ENCODE measurements around the gene CELF1. TPM values are rescaled to one million over a fixed set of nuclear protein-coding genes. Genes with fewer than 3 reads are reported as not detected.

Gene CELF1
- total and polyA plus RNA-seq, 9 of the 15 experiments (the other 6 are each of a cell fraction or from before 2014, with no cell fraction given): 11.3 to 142 (median 77.4) TPM

- no peak for DNase-seq (ENCODE audit: extremely low read depth in 1 of 4, low spot score in 3 of 4)
- no peaks in the 10 kb centered on the region for H3K9me3 ChIP-seq (replicated peaks; ENCODE audit: control insufficient read depth, insufficient read depth, low read depth, low read length)
- no peak overlapping the region for H3K4me3 ChIP-seq
- TF ChIP-seq ZNF165 (CRISPR knock-in tag; IDR thresholded peaks at IDR 0.05; ENCODE audit: borderline replicate concordance): no peak
- no peak for TF ChIP-seq ZNF586 (CRISPR knock-in tag; conservative IDR thresholded peaks at IDR 0.05)
- TF ChIP-seq POLR3A (IDR thresholded peaks at IDR 0.05; ENCODE audit: borderline replicate concordance, extremely low read depth, insufficient read depth, insufficient read length): no peak
- no peak for TF ChIP-seq ZKSCAN1 (IDR thresholded peaks at IDR 0.05; ENCODE audit: low read depth, low read length)
- TF ChIP-seq RBM17 (IDR thresholded peaks at IDR 0.05; ENCODE audit: borderline replicate concordance, low read depth, low read length): no peak
- no peak for TF ChIP-seq UBTF (IDR thresholded peaks at IDR 0.05; ENCODE audit: borderline replicate concordance in 1 of 2, low read depth in 2 of 2, low read length in 2 of 2)
- no peak for FAIRE-seq
- BruUV-seq (replicated peaks): no TSS peak
- H3K4me2 ChIP-seq (ENCODE audit: insufficient read depth, low read length): no peak overlapping the region
- intact Hi-C loops (cut with micrococcal nuclease) (no loop called here), in situ Hi-C loops (cut with MboI) (no loop called here)
- H3K9me1 ChIP-seq (ENCODE audit: control insufficient read depth, insufficient read depth, low read length): no peaks in the 10 kb centered on the region
- peak overlapping the region in 1 of 2 experiments; percentile 37; a peak in 1 of 4 replicates for H3K9ac ChIP-seq (ENCODE audit: insufficient read depth in 1 of 2, low read depth in 2 of 2, low read length in 2 of 2)
- no peak overlapping the region for H3K27ac ChIP-seq (ENCODE audit: extremely low read depth, low read depth, low read length)
- peaks cover 0 to 9% of the 10 kb centered on the region in 2 experiments; a peak in 2 of 5 replicates for H3K4me1 ChIP-seq (replicated peaks in 1 of 2; ENCODE audit: control insufficient read depth in 2 of 2, insufficient read depth in 2 of 2, low read length in 2 of 2)
- POLR2A ChIA-PET: interaction anchor here (1.1 kb wide), 1 partner anchor 12 kb away, joined by 3 read pairs; the partner anchor contains the start of gene PSMC3
- ATAC-seq: peak; percentile 28; the same call in 2 of the 3 replicates
- no peaks in the 10 kb centered on the region for H4K20me1 ChIP-seq (replicated peaks; ENCODE audit: control insufficient read depth, insufficient read depth, low read length)
- no peak overlapping the region for H2AFZ ChIP-seq (ENCODE audit: low read depth, low read length)
- no peaks in the 10 kb centered on the region for H3K79me2 ChIP-seq (ENCODE audit: control insufficient read depth, insufficient read depth, low read length)
- no peaks in the 10 kb centered on the region for H3K36me3 ChIP-seq (ENCODE audit: control insufficient read depth, insufficient read depth, low read length)
- 41% methylated on average over 12 of the region's 16 CpGs for WGBS (ENCODE audit: insufficient coverage, low coverage, missing lambda C conversion rate)
- no peaks in the 10 kb centered on the region for H3K27me3 ChIP-seq (ENCODE audit: control insufficient read depth in 2 of 2, insufficient read depth in 2 of 2, low read length in 2 of 2)
- CTCF ChIA-PET (ENCODE audit: low intra/inter-chr PET ratio): no interaction called here
Observed at GRCh38 chr11:47437746-47438418, 115.0 kb downstream of the CELF1 start.
